H1 (cell line): Measurements from ENCODE around the gene SBK2. TPM values are rescaled to one million over a fixed set of nuclear protein-coding genes. Genes with fewer than 3 reads are reported as not detected.

Source experiments
- CTCF ChIA-PET: fragments of 300-600 bp; sonication (Branson Sonifier 250); formaldehyde crosslinking; loops from one replicate; lab custom pipeline; 2021; ENCODE audit not compliant: partially characterized antibody; lab: Charles Lee
- POLR2A ChIA-PET: fragments of 300-600 bp; sonication (Branson Sonifier 250); formaldehyde crosslinking; loops from one replicate; lab custom pipeline; 2021; ENCODE audit warnings: inconsistent platforms; ENCODE audit not compliant: partially characterized antibody; lab: Charles Lee
- DNase-seq, 2 experiments: peaks; one replicate each; pipeline versions ENCODE4 v3.0.0 to v3.0.0-alpha.2; 2010 to 2022; ENCODE audit warnings: low spot score in 2 of 2, low read depth in 1 of 2, mixed read lengths in 1 of 2
- FAIRE-seq: peaks from 2 replicates; lab custom pipeline; 2011; peaks lifted over from hg19 to GRCh38; lab: Jason Lieb, UNC
- H2AFZ ChIP-seq: 2 replicates; pipeline ENCODE4 v1.8.1; 2012; ENCODE audit warnings: low read length, inconsistent platforms
- H2AK5ac ChIP-seq: 2 replicates; pipeline ENCODE4 v1.6.1; 2013; ENCODE audit warnings: low read depth, low read length
- H2BK120ac ChIP-seq: replicated peaks from 2 replicates; pipeline ENCODE3; 2013; ENCODE audit warnings: low read depth, low read length, inconsistent platforms
- H2BK12ac ChIP-seq: 2 replicates; pipeline ENCODE4 v1.6.1; 2013; ENCODE audit warnings: low read depth, low read length
- H2BK15ac ChIP-seq: 2 replicates; pipeline ENCODE4 v1.6.1; 2013; ENCODE audit warnings: low read length
- H2BK20ac ChIP-seq: 2 replicates; pipeline ENCODE4 v1.6.1; 2013; ENCODE audit warnings: low read length
- H2BK5ac ChIP-seq: 2 replicates; pipeline ENCODE4 v1.6.1; 2013; ENCODE audit warnings: low read depth, low read length
- H3K14ac ChIP-seq: 2 replicates; pipeline ENCODE4 v1.6.1; 2013; ENCODE audit warnings: inconsistent platforms; ENCODE audit not compliant: insufficient read length
- H3K18ac ChIP-seq: 2 replicates; pipeline ENCODE4 v1.6.1; 2013; ENCODE audit warnings: low read length; ENCODE audit errors: extremely low read depth
- H3K23ac ChIP-seq: 2 replicates; pipeline ENCODE4 v1.6.1; 2013; ENCODE audit warnings: inconsistent platforms; ENCODE audit not compliant: insufficient read length
- H3K23me2 ChIP-seq: 2 replicates; pipeline ENCODE4 v1.6.1; 2013; ENCODE audit warnings: low read depth, low read length
- H3K27ac ChIP-seq: 2 replicates; pipeline ENCODE4 v1.6.1; 2011; ENCODE audit warnings: low read depth, low read length, inconsistent platforms
- H3K27me3 ChIP-seq, 4 experiments: replicated peaks in 1 of 4; 1 replicate in 1 of 4; 2 replicates in 3 of 4; pipeline versions ENCODE4 v1.6.1 to v1.8.1; 2011 to 2013; ENCODE audit warnings: low read length in 3 of 4, mild to moderate bottlenecking in 3 of 4, inconsistent platforms in 2 of 4, mixed read lengths in 2 of 4, moderate library complexity in 1 of 4; ENCODE audit not compliant: control insufficient read depth in 3 of 4, insufficient read depth in 3 of 4; ENCODE audit errors: extremely low read depth in 1 of 4
- H3K36me3 ChIP-seq, 4 experiments: 2 replicates each; pipeline versions ENCODE4 v1.6.1 to v1.8.1; 2011 to 2013; ENCODE audit warnings: mild to moderate bottlenecking in 4 of 4, low read length in 3 of 4, moderate library complexity in 2 of 4, control low read depth in 1 of 4, inconsistent platforms in 1 of 4; ENCODE audit not compliant: insufficient read depth in 4 of 4, control insufficient read depth in 2 of 4
- H3K4ac ChIP-seq: replicated peaks from 2 replicates; pipeline ENCODE3; 2013; ENCODE audit warnings: low read length, low read depth, mixed read lengths, inconsistent platforms; ENCODE audit not compliant: insufficient read length
- H3K4me1 ChIP-seq, 4 experiments: replicated peaks in 1 of 4; 1 replicate in 1 of 4; 2 replicates in 3 of 4; pipeline versions ENCODE4 v1.6.1 to v1.8.1; 2011 to 2013; ENCODE audit warnings: low read length in 3 of 4, inconsistent platforms in 2 of 4, mixed read lengths in 1 of 4; ENCODE audit not compliant: insufficient read depth in 4 of 4, control insufficient read depth in 3 of 4
- H3K4me2 ChIP-seq, 2 experiments: 2 replicates each; pipeline versions ENCODE4 v1.6.1 to v1.8.1; 2011 to 2013; ENCODE audit warnings: low read depth in 2 of 2, low read length in 2 of 2, control low read depth in 1 of 2, inconsistent platforms in 1 of 2, mild to moderate bottlenecking in 1 of 2; ENCODE audit not compliant: insufficient read depth in 1 of 2
- H3K4me3 ChIP-seq, 4 experiments: fragments of 200-600, 300-600 bp in 1 of 4; sonication (generic), shearing (Covaris generic), sonication (Bioruptor Twin) in 1 of 4; 2 replicates each; pipeline versions ENCODE4 v1.5.1 to v1.8.1; 2011 to 2016; ENCODE audit warnings: low read length in 4 of 4, low read depth in 3 of 4, control low read depth in 2 of 4, inconsistent platforms in 2 of 4, mild to moderate bottlenecking in 2 of 4, mixed read lengths in 1 of 4, moderate library complexity in 1 of 4; ENCODE audit not compliant: insufficient read depth in 2 of 4; ENCODE audit errors: extremely low read depth in 1 of 4
- H3K56ac ChIP-seq: replicated peaks from 2 replicates; pipeline ENCODE3; 2013; ENCODE audit warnings: low read depth, mild to moderate bottlenecking, mixed read lengths, low read length, inconsistent platforms; ENCODE audit not compliant: insufficient read length
- H3K79me1 ChIP-seq: 2 replicates; pipeline ENCODE4 v1.6.1; 2013; ENCODE audit warnings: low read depth, low read length, control low read depth
- H3K79me2 ChIP-seq, 2 experiments: 2 replicates each; pipeline versions ENCODE4 v1.6.1 to v1.8.1; 2012 to 2013; ENCODE audit warnings: low read length in 2 of 2, mild to moderate bottlenecking in 2 of 2, inconsistent platforms in 1 of 2; ENCODE audit not compliant: insufficient read depth in 2 of 2, control insufficient read depth in 1 of 2
- H3K9ac ChIP-seq, 4 experiments: replicated peaks in 1 of 4; 1 replicate in 1 of 4; 2 replicates in 3 of 4; pipeline versions ENCODE4 v1.6.1 to v1.8.1; 2011 to 2013; ENCODE audit warnings: low read depth in 3 of 4, low read length in 3 of 4, control low read depth in 2 of 4, mild to moderate bottlenecking in 2 of 4, moderate library complexity in 2 of 4, inconsistent platforms in 1 of 4; ENCODE audit errors: extremely low read depth in 1 of 4
- H3K9me3 ChIP-seq, 2 experiments: 2 replicates each; pipeline versions ENCODE4 v1.6.1 to v1.8.1; 2012 to 2013; ENCODE audit warnings: mild to moderate bottlenecking in 2 of 2, moderate library complexity in 2 of 2, control low read depth in 1 of 2, inconsistent platforms in 1 of 2, low read depth in 1 of 2, low read length in 1 of 2, mixed read lengths in 1 of 2; ENCODE audit not compliant: insufficient read depth in 2 of 2
- H4K20me1 ChIP-seq, 2 experiments: replicated peaks in 1 of 2; 2 replicates each; pipeline versions ENCODE3 to v1.8.1; 2011 to 2013; ENCODE audit warnings: inconsistent platforms in 2 of 2, low read length in 2 of 2, mild to moderate bottlenecking in 1 of 2; ENCODE audit not compliant: insufficient read depth in 2 of 2, control insufficient read depth in 1 of 2
- H4K5ac ChIP-seq: 2 replicates; pipeline ENCODE4 v1.6.1; 2013; ENCODE audit warnings: low read length, low read depth, mixed read lengths, inconsistent platforms; ENCODE audit not compliant: insufficient read length
- H4K8ac ChIP-seq: 2 replicates; pipeline ENCODE4 v1.8.0; 2013; ENCODE audit warnings: mild to moderate bottlenecking, moderate library complexity, low read length, inconsistent platforms; ENCODE audit not compliant: insufficient read depth; ENCODE audit errors: extremely low read depth
- H4K91ac ChIP-seq: replicated peaks from 2 replicates; pipeline ENCODE3; 2013; ENCODE audit warnings: low read length, mixed read lengths, inconsistent platforms; ENCODE audit not compliant: insufficient read length
- CBX5 ChIP-seq: fragments of 300-800, 300-1000 bp; sonication (generic); IDR thresholded peaks from 2 replicates; pipeline ENCODE4 v1.7.1; 2016; ENCODE audit warnings: antibody characterized with exemption, low read length, low read depth
- GTF2F1 ChIP-seq: IDR thresholded peaks from 2 replicates; pipeline ENCODE4 v1.6.1; 2012; ENCODE audit warnings: low read depth, low read length, improper control_type of control experiment, borderline replicate concordance
- JUN ChIP-seq: IDR thresholded peaks from 2 replicates; pipeline ENCODE4 v1.6.1; 2011; ENCODE audit warnings: low read depth, mild to moderate bottlenecking, improper control_type of control experiment, low read length
- KDM4A ChIP-seq: IDR thresholded peaks from one replicate; pipeline ENCODE4 v1.7.1; 2012; ENCODE audit warnings: low read depth, mild to moderate bottlenecking, moderate library complexity, low read length, inconsistent platforms; ENCODE audit not compliant: severe bottlenecking
- NRF1 ChIP-seq: IDR thresholded peaks from 2 replicates; pipeline ENCODE4 v1.6.1; 2011; ENCODE audit warnings: mild to moderate bottlenecking, low read depth, low read length, improper control_type of control experiment
- POU5F1 ChIP-seq: IDR thresholded peaks from 2 replicates; pipeline ENCODE4 v1.6.1; 2011; ENCODE audit warnings: low read depth, mild to moderate bottlenecking, low read length, moderate library complexity
- RNF2 ChIP-seq: fragments of 200-900, 300-1000 bp; sonication (generic); IDR thresholded peaks from 2 replicates; pipeline ENCODE4 v1.7.1; 2016; ENCODE audit warnings: borderline replicate concordance, low read depth, mild to moderate bottlenecking, antibody characterized with exemption, low read length; ENCODE audit not compliant: poor library complexity, severe bottlenecking; ENCODE audit errors: missing control alignments
- SIN3A ChIP-seq, 2 experiments: IDR thresholded peaks in 1 of 2; conservative IDR thresholded peaks in 1 of 2; 2 replicates each; pipeline ENCODE4 v1.6.1; 2011 to 2012; ENCODE audit warnings: low read length in 2 of 2, improper control_type of control experiment in 1 of 2, low read depth in 1 of 2, mild to moderate bottlenecking in 1 of 2
- SP1 ChIP-seq: IDR thresholded peaks from 2 replicates; pipeline ENCODE4 v1.6.1; 2011; ENCODE audit warnings: low read depth, low read length
- TAF1 ChIP-seq: IDR thresholded peaks from 2 replicates; pipeline ENCODE4 v1.6.1; 2011; ENCODE audit warnings: mild to moderate bottlenecking, low read depth, low read length
- TEAD4 ChIP-seq: IDR thresholded peaks from 2 replicates; pipeline ENCODE4 v1.6.1; 2012; ENCODE audit warnings: low read depth, low read length, inconsistent platforms, mixed read lengths
- WGBS, 2 experiments: shearing (Covaris generic) in 1 of 2; methylation state at CpG; one replicate each; pipeline versions ENCODE4 v1.1.6 to v1.1.7; 2013 to 2015; ENCODE audit warnings: low lambda C conversion rate in 2 of 2, mixed read lengths in 2 of 2, inconsistent platforms in 1 of 2, low coverage in 1 of 2, missing lambda C conversion rate in 1 of 2; ENCODE audit not compliant: insufficient replicate concordance in 2 of 2, insufficient coverage in 1 of 2, insufficient read length in 1 of 2; ENCODE audit errors: extremely low coverage in 1 of 2, missing lambda C conversion rate in 1 of 2; 5-methylcytosine and 5-hydroxymethylcytosine counted together
- polyA plus RNA-seq, 7 experiments: library from polyadenylated mRNA; depleted of rRNA in 3 of 7; stranded (reverse) in 5 of 7; unstranded in 2 of 7; fragments of >200 nt in 5 of 7; fragments of 200-250 nt in 2 of 7; gene quantifications; 1 replicate in 5 of 7; 2 replicates in 1 of 7; 4 replicates in 1 of 7; pipeline versions ENCODE4 v1.2.1 to v1.2.3, GENCODE V29; 2011 to 2013; ENCODE audit warnings: missing spikeins in 2 of 7, mixed read lengths in 2 of 7
- total RNA-seq: library from RNA; stranded (reverse); fragmentation: NEBNext Ultra II Directional; extraction: Animal tissue kit (Norgen Biotek cat#: 25700); gene quantifications from 2 replicates; pipeline ENCODE4 v1.2.1, GENCODE V29; 2021

SBK2 gene
- total and polyA plus RNA-seq, 2 of the 8 experiments (the other 6 are each of a cell fraction or from before 2014, with no cell fraction given): 3.2 to 4.1 TPM

DNA sequence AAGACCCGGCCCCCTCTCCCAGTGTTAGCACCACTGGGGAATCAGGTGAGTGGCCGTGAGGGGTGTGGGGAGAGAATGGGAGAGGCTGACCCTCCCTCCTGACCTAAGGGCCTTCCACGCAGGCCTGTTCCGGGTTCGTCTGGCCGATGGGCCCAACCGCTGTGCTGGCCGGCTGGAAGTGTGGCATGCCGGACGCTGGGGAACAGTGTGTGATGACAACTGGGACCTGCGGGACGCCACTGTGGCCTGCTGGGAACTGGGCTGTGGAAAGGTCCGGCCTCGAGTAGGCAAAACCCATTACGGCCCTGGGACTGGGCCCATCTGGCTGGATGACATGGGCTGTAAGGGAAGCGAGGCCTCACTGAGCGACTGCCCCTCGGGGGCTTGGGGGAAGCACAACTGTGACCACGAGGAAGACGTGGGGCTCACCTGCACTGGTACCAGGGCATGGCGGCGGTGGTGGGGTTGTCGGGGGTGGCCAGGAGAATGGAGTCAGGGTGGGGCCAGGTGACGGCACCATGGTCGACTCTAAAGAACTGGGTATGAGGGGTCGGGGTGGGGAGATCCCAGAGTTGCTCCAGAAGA, 36.5 kb downstream of the SBK2 start:
- Histone ChIP-seq H2AK5ac (no peak overlapping the region), H4K91ac (no peak overlapping the region), H4K20me1 (no peaks in the 10 kb centered on the region), H2AFZ (no peak overlapping the region), H2BK20ac (no peak overlapping the region), H3K4ac (no peak overlapping the region), H3K4me3 (no peak overlapping the region), H2BK120ac (no peak overlapping the region), H2BK12ac (no peak overlapping the region), H3K18ac (no peak overlapping the region)
- no peak for TF ChIP-seq KDM4A
- TF ChIP-seq SIN3A (conservative IDR thresholded peaks at IDR 0.05 in 1 of 2, IDR thresholded peaks at IDR 0.05 in 1 of 2; ENCODE audit: low read depth in 1 of 2, low read length in 2 of 2): no peak
- no peak for TF ChIP-seq CBX5
- no peak for TF ChIP-seq RNF2
- no peak for TF ChIP-seq JUN
- no peak for TF ChIP-seq TAF1
- no peak for TF ChIP-seq NRF1
- TF ChIP-seq TEAD4: no peak
- no peak for TF ChIP-seq POU5F1
- no peak for TF ChIP-seq SP1
- TF ChIP-seq GTF2F1: no peak
- TF ChIP-seq, all 59 proteins: peak for 0
- H3K4me1 ChIP-seq: 0 out of 7 replicates have a peak, but pooled peaks cover 0 to 2% (median 0%) of the 10 kb centered on the region in 4 experiments
- FAIRE-seq: no peak
- CTCF ChIA-PET: interaction anchor here (0.9 to 1.8 kb wide), 4 partner anchors 32 to 131 kb away, joined by 3 to 8 read pairs (median 3); no protein-coding TSS in a partner anchor
- H4K5ac ChIP-seq: no peak overlapping the region
- H3K23ac ChIP-seq: no peak overlapping the region
- H3K9ac ChIP-seq: no peak overlapping the region
- H3K79me1 ChIP-seq: no peaks in the 10 kb centered on the region
- no peak overlapping the region for H4K8ac ChIP-seq
- peaks cover 7 to 9% of the 10 kb centered on the region in 2 experiments; a peak in 3 of 4 replicates for H3K9me3 ChIP-seq
- 90% methylated on average over 26 of the region's 26 CpGs; no CpG with 5 or more reads in 1 of the 2 experiments for WGBS, 2 experiments
- 0 out of 2 replicates have a peak overlapping the region, but pooled peaks have one; percentile 46 for H2BK15ac ChIP-seq
- H3K36me3 ChIP-seq: peaks cover 0 to 3% (median 0%) of the 10 kb centered on the region in 4 experiments; a peak in 1 of 8 replicates
- H3K23me2 ChIP-seq: no peaks in the 10 kb centered on the region
- H3K56ac ChIP-seq: no peak overlapping the region
- no peak overlapping the region for H2BK5ac ChIP-seq
- no peaks in the 10 kb centered on the region for H3K79me2 ChIP-seq
- POLR2A ChIA-PET: interaction anchor here (0.8 to 1.7 kb wide), 8 partner anchors 12 to 147 kb away, joined by 3 to 8 read pairs (median 3); partner anchors contain the start of genes CCDC106, FIZ1, NAT14 and ZNF579
- no peak overlapping the region for H3K4me2 ChIP-seq
- H3K14ac ChIP-seq: no peak overlapping the region
- H3K27me3 ChIP-seq: peaks cover 11 to 23% (median 17%) of the 10 kb centered on the region in 4 experiments
- no peak overlapping the region for H3K27ac ChIP-seq
- DNase-seq: no peak
